ENCODE results near the gene GLOD5.
"Not testable (repeated sequence)": the region's sequence is repeated elsewhere in the genome, so short reads cannot be mapped to it uniquely, and the experiment has no call there.

GLOD5 gene

DNA sequence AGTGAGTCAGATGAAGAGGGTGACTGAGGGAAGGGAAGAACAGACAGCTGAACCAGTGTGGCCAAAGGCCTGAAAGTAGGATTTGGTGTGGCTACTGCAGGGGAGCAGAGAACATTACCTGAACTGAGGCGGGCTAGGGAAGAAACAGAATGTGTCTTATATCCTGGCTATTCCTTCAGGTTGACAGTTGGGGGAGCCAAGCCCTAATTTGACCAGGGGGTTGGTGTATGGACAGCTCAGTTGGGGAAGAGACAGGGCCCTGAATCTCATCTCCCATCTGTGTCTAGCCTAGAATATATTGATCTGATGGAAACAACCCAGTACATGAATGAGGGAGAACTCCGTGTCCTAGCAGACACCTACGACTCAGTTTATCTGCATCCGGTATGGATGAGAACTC is 44.5 kb downstream of the GLOD5 start:
- Histone ChIP-seq H3K36me3 (ENCODE audit: control insufficient read depth, insufficient read depth, low read length) (no peaks in the 10 kb centered on the region), H3K27ac (ENCODE audit: insufficient read depth, low read depth, low read length, poor library complexity, severe bottlenecking) (no peak overlapping the region), H3K27me3 (ENCODE audit: control insufficient read depth, insufficient read depth, low read length, poor library complexity, severe bottlenecking) (no peaks in the 10 kb centered on the region), H3K4me1 (ENCODE audit: control insufficient read depth, insufficient read depth, low read length) (no peaks in the 10 kb centered on the region), H3K9me3 (ENCODE audit: control insufficient read depth, low read length) (no peaks in the 10 kb centered on the region), H3K4me3 (ENCODE audit: insufficient read depth, low read depth, low read length) (no peak overlapping the region)
- 93 to 94% methylated on average over 4 of the region's 4 CpGs for WGBS, 2 experiments

DNA sequence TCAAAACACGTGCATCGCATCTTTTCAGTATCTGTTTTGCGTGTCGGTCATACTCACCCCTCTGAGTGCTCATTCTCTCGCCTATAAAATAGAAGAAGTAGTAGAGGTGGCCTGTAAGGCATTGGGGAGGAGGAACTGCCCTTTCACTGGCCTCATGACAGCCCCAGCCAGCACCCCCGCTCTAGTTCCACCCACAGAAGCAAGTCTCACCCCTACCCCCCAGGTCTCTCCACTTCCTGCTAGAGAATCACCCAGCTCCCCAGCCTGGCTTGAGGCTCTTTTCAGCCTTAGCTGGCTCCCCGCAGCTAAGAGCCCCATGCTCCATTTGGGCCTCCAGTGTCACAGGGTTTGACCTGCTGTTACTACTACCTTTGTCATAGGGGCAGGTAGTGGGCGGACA is 52.1 kb downstream of the GLOD5 start:
- WGBS, 2 experiments, result 92 to 96% methylated on average over 8 of the region's 8 CpGs
- H3K9me3 ChIP-seq (ENCODE audit: control insufficient read depth, low read length), result no peaks in the 10 kb centered on the region
- no peak overlapping the region for H3K4me3 ChIP-seq (ENCODE audit: insufficient read depth, low read depth, low read length)
- H3K27ac ChIP-seq (ENCODE audit: insufficient read depth, low read depth, low read length, poor library complexity, severe bottlenecking), result no peak overlapping the region
- H3K36me3 ChIP-seq (ENCODE audit: control insufficient read depth, insufficient read depth, low read length), result peaks cover 3% of the 10 kb centered on the region
- no peaks in the 10 kb centered on the region for H3K4me1 ChIP-seq (ENCODE audit: control insufficient read depth, insufficient read depth, low read length)
- no peaks in the 10 kb centered on the region for H3K27me3 ChIP-seq (ENCODE audit: control insufficient read depth, insufficient read depth, low read length, poor library complexity, severe bottlenecking)

DNA sequence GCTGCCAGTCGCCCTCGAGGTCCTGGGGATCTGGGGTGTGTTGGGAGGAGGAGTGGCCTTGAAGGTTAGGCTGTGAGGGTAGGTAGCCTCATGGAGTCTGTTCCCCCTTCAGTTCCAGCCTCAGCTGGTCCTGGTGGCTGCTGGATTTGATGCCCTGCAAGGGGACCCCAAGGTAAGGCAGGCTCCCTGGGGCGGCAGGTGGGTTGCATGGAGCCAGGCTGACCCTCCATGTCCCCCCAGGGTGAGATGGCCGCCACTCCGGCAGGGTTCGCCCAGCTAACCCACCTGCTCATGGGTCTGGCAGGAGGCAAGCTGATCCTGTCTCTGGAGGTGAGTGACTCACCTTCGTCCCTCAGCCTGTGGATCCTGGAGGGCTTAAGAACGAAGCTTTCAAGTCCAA is 53.2 kb downstream of the GLOD5 start:
- H3K4me1 ChIP-seq (ENCODE audit: control insufficient read depth, insufficient read depth, low read length), result no peaks in the 10 kb centered on the region
- peaks cover 3% of the 10 kb centered on the region for H3K36me3 ChIP-seq (ENCODE audit: control insufficient read depth, insufficient read depth, low read length)
- H3K4me3 ChIP-seq (ENCODE audit: insufficient read depth, low read depth, low read length), result no peak overlapping the region
- no peak overlapping the region for H3K27ac ChIP-seq (ENCODE audit: insufficient read depth, low read depth, low read length, poor library complexity, severe bottlenecking)
- H3K9me3 ChIP-seq (ENCODE audit: control insufficient read depth, low read length), result no peaks in the 10 kb centered on the region
- H3K27me3 ChIP-seq (ENCODE audit: control insufficient read depth, insufficient read depth, low read length, poor library complexity, severe bottlenecking), result no peaks in the 10 kb centered on the region
- WGBS, 2 experiments, result 96% methylated on average over 8 of the region's 8 CpGs

DNA sequence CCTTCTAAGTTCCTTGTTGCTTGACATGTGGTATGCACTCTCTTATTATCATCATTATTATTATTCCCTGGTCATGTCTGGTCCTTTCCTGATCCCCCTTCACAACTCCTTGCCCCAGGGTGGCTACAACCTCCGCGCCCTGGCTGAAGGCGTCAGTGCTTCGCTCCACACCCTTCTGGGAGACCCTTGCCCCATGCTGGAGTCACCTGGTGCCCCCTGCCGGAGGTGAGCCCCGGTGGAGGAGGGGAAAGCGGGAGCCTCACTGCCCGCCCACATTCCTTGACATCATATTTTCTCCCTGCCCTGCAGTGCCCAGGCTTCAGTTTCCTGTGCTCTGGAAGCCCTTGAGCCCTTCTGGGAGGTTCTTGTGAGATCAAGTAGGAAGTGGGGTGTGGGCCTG is 53.7 kb downstream of the GLOD5 start:
- Histone ChIP-seq H3K4me1 (ENCODE audit: control insufficient read depth, insufficient read depth, low read length) (no peaks in the 10 kb centered on the region), H3K4me3 (ENCODE audit: insufficient read depth, low read depth, low read length) (no peak overlapping the region), H3K27ac (ENCODE audit: insufficient read depth, low read depth, low read length, poor library complexity, severe bottlenecking) (no peak overlapping the region), H3K27me3 (ENCODE audit: control insufficient read depth, insufficient read depth, low read length, poor library complexity, severe bottlenecking) (no peaks in the 10 kb centered on the region), H3K36me3 (ENCODE audit: control insufficient read depth, insufficient read depth, low read length) (peaks cover 3% of the 10 kb centered on the region), H3K9me3 (ENCODE audit: control insufficient read depth, low read length) (no peaks in the 10 kb centered on the region)
- WGBS, 2 experiments, result 87 to 97% methylated on average over 7 to 8 of the region's 8 CpGs

DNA sequence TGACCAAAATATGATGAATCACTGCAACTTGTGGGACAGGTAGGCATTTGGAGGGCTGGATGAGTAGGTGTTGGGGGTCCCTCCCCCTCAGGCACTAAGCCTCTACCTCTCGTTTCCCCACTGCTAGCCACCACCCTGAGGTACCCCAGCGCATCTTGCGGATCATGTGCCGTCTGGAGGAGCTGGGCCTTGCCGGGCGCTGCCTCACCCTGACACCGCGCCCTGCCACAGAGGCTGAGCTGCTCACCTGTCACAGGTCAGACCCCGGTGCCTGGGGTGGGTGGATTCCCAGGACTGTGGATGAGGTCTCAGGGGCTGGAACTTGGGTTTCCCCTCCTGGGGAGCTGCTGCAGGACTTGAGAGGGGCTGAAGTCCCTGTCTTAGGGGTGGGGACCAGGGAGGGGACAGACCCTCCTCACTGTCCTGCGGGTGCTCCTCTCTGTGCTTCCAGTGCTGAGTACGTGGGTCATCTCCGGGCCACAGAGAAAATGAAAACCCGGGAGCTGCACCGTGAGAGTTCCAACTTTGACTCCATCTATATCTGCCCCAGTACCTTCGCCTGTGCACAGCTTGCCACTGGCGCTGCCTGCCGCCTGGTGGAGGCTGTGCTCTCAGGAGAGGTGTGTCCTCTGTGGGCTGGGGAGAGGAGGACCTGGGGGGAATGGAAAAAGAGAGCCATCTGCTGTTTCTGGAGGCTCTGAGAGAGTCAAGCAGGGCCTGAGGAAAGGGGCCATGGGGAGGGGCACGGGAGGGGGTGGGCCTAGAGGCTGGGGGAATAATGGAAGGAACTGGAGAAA is 54.7 kb downstream of the GLOD5 start:
- no peak overlapping the region for H3K27ac ChIP-seq (ENCODE audit: insufficient read depth, low read depth, low read length, poor library complexity, severe bottlenecking)

DNA sequence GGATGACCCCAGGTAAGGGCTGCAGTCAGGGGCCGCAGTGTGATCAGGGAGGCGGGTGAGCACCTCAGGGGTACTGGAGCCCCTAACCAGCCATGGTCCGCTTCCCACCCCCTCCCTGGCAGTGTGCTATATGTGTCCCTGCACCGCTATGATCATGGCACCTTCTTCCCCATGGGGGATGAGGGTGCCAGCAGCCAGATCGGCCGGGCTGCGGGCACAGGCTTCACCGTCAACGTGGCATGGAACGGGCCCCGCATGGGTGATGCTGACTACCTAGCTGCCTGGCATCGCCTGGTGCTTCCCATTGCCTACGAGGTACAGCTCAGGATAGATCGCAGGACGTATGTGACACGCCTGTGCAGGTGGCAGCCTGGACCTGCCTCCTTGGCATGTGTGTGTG is 56.6 kb downstream of the GLOD5 start:
- no peak overlapping the region for H3K4me3 ChIP-seq (ENCODE audit: insufficient read depth, low read depth, low read length)
- WGBS, 2 experiments, result 94 to 97% methylated on average over 16 of the region's 16 CpGs
- no peak overlapping the region for H3K27ac ChIP-seq (ENCODE audit: insufficient read depth, low read depth, low read length, poor library complexity, severe bottlenecking)
- H3K36me3 ChIP-seq (ENCODE audit: control insufficient read depth, insufficient read depth, low read length), result peaks cover 3% of the 10 kb centered on the region
- H3K4me1 ChIP-seq (ENCODE audit: control insufficient read depth, insufficient read depth, low read length), result no peaks in the 10 kb centered on the region
- no peaks in the 10 kb centered on the region for H3K9me3 ChIP-seq (ENCODE audit: control insufficient read depth, low read length)
- no peaks in the 10 kb centered on the region for H3K27me3 ChIP-seq (ENCODE audit: control insufficient read depth, insufficient read depth, low read length, poor library complexity, severe bottlenecking)

More for the DNA sequence above, 54.7 kb downstream of the GLOD5 start:
- Histone ChIP-seq H3K27me3 (ENCODE audit: control insufficient read depth, insufficient read depth, low read length, poor library complexity, severe bottlenecking) (no peaks in the 10 kb centered on the region), H3K4me1 (ENCODE audit: control insufficient read depth, insufficient read depth, low read length) (no peaks in the 10 kb centered on the region), H3K4me3 (ENCODE audit: insufficient read depth, low read depth, low read length) (no peak overlapping the region), H3K36me3 (ENCODE audit: control insufficient read depth, insufficient read depth, low read length) (peaks cover 3% of the 10 kb centered on the region), H3K9me3 (ENCODE audit: control insufficient read depth, low read length) (no peaks in the 10 kb centered on the region)
- WGBS, 2 experiments, result 92 to 97% methylated on average over 18 of the region's 18 CpGs

DNA sequence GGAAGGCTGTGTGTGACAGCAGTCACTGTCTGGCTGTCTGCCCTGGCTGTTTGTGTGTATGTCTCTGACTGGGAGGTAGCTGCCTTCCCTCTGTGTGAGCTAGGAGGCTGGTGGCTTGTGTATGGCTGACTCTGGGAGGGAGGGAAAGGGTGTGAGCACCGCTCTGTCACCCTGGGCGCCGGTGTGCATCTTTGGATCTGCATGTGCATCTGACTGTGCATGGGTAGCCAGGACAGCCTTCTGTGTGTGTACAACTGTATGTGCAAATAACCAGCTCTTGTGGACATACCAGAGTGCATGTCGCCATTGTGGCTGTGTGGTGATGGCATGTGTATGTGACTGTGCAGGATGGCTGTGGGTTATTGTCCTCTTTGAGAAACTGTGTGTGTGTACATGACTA is 57.3 kb downstream of the GLOD5 start:
- no peaks in the 10 kb centered on the region for H3K27me3 ChIP-seq (ENCODE audit: control insufficient read depth, insufficient read depth, low read length, poor library complexity, severe bottlenecking)
- peaks cover 8% of the 10 kb centered on the region for H3K36me3 ChIP-seq (ENCODE audit: control insufficient read depth, insufficient read depth, low read length)
- H3K4me1 ChIP-seq (ENCODE audit: control insufficient read depth, insufficient read depth, low read length), result no peaks in the 10 kb centered on the region
- WGBS, 2 experiments, result 95 to 97% methylated on average over 4 of the region's 4 CpGs
- no peak overlapping the region for H3K27ac ChIP-seq (ENCODE audit: insufficient read depth, low read depth, low read length, poor library complexity, severe bottlenecking)
- H3K4me3 ChIP-seq (ENCODE audit: insufficient read depth, low read depth, low read length), result no peak overlapping the region
- H3K9me3 ChIP-seq (ENCODE audit: control insufficient read depth, low read length), result no peaks in the 10 kb centered on the region

DNA sequence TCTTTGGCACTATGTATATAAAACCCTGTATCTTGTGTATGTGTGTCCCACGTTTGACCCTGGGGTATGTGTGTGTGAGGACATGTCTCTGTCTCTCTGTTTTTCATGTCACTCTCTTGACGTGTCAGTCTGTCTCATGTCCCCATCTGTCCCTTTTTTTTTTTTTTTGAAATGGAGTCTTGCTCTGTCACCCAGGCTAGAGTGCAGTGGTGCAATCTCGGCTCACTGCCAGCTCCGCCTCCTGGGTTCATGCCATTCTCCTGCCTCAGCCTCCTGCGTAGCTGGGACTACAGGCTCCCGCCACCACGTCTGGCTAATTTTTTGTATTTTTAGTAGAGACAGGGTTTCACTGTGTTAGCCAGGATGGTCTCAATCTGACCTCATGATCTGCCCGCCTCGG is 57.8 kb downstream of the GLOD5 start:
- not testable (repeated sequence) for H3K9me3 ChIP-seq (ENCODE audit: control insufficient read depth, low read length); H3K27me3 ChIP-seq (ENCODE audit: control insufficient read depth, insufficient read depth, low read length, poor library complexity, severe bottlenecking); H3K27ac ChIP-seq (ENCODE audit: insufficient read depth, low read depth, low read length, poor library complexity, severe bottlenecking); H3K36me3 ChIP-seq (ENCODE audit: control insufficient read depth, insufficient read depth, low read length); H3K4me1 ChIP-seq (ENCODE audit: control insufficient read depth, insufficient read depth, low read length); H3K4me3 ChIP-seq (ENCODE audit: insufficient read depth, low read depth, low read length)
- 91 to 95% methylated on average over 9 of the region's 9 CpGs for WGBS, 2 experiments

DNA sequence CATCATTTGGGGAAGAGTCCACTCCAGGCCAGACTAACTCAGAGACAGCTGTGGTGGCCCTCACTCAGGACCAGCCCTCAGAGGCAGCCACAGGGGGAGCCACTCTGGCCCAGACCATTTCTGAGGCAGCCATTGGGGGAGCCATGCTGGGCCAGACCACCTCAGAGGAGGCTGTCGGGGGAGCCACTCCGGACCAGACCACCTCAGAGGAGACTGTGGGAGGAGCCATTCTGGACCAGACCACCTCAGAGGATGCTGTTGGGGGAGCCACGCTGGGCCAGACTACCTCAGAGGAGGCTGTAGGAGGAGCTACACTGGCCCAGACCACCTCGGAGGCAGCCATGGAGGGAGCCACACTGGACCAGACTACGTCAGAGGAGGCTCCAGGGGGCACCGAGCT is 61.5 kb downstream of the GLOD5 start:
- H3K4me3 ChIP-seq (ENCODE audit: insufficient read depth, low read depth, low read length), result no peak overlapping the region
- no peaks in the 10 kb centered on the region for H3K4me1 ChIP-seq (ENCODE audit: control insufficient read depth, insufficient read depth, low read length)
- H3K27ac ChIP-seq (ENCODE audit: insufficient read depth, low read depth, low read length, poor library complexity, severe bottlenecking), result no peak overlapping the region
- WGBS, 2 experiments, result 89 to 90% methylated on average over 6 of the region's 6 CpGs
- H3K27me3 ChIP-seq (ENCODE audit: control insufficient read depth, insufficient read depth, low read length, poor library complexity, severe bottlenecking), result no peaks in the 10 kb centered on the region
- no peaks in the 10 kb centered on the region for H3K9me3 ChIP-seq (ENCODE audit: control insufficient read depth, low read length)
- H3K36me3 ChIP-seq (ENCODE audit: control insufficient read depth, insufficient read depth, low read length), result peaks cover 12% of the 10 kb centered on the region

All from ectodermal cell (in vitro differentiated cells).